Measurements from ENCODE around the gene FCER2.

DNA sequence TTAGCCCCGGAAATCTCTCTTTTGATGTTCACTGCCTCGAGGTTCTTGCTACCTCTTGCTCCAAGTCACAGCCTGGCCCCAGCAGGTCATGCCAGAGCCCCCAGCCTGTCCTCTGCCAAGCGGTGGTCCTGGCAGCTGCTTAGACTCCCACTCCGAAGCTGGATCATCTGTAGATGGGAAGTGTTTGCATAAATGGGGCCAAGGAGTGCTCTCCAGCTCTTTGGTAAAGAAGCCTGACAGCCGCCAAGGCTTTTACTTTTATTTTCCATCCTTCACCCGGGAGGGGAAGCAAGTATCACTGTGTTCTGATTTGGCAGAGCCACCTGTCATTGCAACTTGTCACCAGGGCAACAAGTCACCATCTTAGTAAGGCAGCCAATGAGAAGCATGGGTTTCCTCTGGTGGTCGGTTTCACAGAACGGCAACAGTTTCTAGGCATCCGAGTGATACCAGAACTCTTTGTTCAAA lies 43.7 kb downstream of the FCER2 start:
- TF ChIP-seq, protein P1, sequence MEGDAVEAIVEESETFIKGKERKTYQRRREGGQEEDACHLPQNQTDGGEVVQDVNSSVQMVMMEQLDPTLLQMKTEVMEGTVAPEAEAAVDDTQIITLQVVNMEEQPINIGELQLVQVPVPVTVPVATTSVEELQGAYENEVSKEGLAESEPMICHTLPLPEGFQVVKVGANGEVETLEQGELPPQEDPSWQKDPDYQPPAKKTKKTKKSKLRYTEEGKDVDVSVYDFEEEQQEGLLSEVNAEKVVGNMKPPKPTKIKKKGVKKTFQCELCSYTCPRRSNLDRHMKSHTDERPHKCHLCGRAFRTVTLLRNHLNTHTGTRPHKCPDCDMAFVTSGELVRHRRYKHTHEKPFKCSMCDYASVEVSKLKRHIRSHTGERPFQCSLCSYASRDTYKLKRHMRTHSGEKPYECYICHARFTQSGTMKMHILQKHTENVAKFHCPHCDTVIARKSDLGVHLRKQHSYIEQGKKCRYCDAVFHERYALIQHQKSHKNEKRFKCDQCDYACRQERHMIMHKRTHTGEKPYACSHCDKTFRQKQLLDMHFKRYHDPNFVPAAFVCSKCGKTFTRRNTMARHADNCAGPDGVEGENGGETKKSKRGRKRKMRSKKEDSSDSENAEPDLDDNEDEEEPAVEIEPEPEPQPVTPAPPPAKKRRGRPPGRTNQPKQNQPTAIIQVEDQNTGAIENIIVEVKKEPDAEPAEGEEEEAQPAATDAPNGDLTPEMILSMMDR (IDR thresholded peaks at IDR 0.05; ENCODE audit: low read length), result no peak
- TF ChIP-seq EZH2 (IDR thresholded peaks at IDR 0.05; ENCODE audit: borderline replicate concordance, low read length), result no peak
